Fibroblast of skin of right quadriceps (primary cell): ENCODE measurements around the gene STMN3.
A peak's percentile ranks its signal among the peaks of the same experiment; 100 is the strongest.
"Not testable (repeated sequence)": the region's sequence is repeated elsewhere in the genome, so short reads cannot be mapped to it uniquely, and the experiment has no call there.

Source experiments
- DNase-seq: peaks from one replicate; pipeline ENCODE4 v3.0.0-alpha.2; 2013

Gene STMN3

DNA sequence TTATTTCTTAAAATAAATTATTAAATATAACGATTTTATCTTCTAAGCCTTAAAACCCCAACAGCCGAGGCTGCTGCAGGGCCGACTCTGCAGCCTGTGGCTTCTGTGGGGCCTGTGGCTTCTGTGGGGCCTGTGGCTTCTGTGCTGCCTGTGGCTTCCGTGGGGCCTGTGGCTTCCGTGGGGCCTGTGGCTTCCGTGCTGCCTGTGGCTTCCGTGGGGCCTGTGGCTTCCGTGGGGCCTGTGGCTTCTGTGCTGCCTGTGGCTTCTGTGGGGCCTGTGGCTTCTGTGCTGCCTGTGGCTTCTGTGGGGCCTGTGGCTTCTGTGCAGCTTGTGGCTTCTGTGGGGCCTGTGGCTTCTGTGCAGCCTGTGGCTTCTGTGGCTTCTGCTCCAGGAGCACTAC is 51.5 kb downstream of the STMN3 start:
- not testable (repeated sequence) for DNase-seq

- no peak for DNase-seq
These were observed 53.7 kb downstream of the STMN3 start for GRCh38 chr20:63599396-63600050.

DNA sequence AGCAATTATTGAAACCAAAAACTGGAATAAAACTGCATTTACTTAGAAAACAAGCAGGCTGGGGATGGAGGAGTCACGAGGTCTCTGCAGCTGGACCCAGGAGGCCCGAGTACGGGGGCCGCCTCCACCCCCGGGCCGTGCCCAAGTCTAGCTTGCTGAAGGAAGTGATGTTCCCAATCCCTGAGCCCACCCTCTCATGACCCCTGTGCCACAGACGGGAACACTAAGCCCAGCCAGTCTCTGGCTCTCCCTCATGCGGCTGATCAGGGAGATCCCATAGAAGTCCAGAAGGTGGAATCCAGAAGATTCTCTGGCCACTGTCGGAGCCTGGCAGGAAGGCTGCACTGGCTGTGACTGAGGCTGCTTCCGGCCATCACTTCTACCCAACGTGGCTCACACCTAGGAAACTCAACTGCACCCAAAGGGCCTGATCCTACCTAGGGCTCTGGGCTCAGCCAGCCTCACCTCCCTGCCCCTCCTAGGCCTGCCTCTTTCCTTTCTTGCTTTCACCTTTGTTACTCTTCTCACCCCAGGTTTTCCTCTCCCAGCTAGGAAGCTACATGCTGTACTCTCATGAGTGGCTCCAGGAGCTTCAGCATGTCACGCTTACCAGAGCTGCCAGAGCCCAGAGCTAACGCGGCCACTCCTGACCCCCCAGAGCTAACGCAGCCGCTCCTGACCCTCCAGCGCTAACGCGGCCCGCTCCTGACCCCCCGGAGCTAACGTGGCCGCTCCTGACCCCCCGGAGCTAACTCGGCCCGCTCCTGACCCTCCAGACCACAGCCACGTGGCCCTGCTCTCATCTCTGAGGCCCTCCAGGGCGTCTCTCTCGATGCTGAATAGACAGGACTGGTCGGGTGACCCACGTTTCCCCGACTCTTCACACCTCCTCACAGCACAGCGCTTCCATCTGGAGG is 54.5 kb downstream of the STMN3 start:
- no peak for DNase-seq

- DNase-seq: no peak
These were observed 55.4 kb downstream of the STMN3 start for GRCh38 chr20:63597651-63598478.

DNA sequence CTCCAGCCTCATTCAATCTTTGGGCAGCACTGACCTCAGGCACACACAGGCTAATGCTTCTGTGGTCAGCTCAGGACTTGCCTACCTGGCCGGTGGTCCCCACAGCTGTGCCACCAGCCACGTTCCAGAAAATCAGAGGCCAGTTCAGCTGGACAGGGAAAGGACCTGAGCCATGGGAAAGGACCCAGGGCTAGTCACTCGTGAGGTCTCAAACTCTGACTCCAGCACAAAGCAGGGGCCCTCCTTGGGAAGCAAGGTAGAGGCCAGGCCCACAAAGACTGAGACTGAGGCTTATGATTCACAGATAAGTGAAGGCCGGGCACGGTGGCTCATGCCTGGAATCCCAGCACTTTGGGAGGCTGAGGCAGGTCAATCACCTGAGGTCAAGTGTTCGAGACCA is 56.8 kb downstream of the STMN3 start:
- no peak for DNase-seq

DNA sequence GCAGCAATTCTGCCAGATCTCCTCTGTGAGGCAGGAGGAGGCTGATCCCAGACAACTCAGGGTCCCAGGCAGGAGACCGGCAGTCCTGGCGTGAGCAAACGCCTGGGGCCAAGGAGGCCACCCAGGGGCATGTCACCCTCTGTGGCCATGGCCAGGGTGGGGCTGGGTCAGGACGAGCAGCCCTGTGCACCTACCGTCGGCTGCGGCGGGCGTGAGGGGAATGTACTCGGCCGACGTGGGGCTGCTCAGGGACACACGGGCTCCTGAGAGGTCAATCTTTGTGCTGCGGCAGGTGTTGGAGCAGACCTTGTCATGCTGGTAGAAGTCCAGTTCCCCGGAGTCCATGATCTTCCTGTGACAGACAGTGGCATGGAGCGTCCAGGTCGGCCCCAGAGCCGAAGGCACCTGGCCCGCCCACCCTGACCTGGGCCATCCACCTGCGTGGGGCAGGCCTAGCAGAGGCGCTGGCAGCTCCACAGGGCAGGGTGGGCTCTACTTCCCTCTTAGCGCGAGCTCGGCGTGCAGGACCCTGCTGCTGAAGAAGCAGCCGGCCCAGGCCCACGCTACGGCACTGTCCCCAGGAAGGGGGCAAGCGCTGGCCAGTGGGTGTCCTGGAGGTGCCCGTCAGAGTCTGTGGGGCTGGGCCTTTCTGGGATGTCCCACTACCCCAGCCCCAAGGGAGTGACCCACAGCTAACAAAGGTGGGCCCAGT is 57.7 kb downstream of the STMN3 start:
- no peak for DNase-seq

- peak; percentile 64 for DNase-seq
These were observed 59.1 kb downstream of the STMN3 start for GRCh38 chr20:63594043-63594561.

DNA sequence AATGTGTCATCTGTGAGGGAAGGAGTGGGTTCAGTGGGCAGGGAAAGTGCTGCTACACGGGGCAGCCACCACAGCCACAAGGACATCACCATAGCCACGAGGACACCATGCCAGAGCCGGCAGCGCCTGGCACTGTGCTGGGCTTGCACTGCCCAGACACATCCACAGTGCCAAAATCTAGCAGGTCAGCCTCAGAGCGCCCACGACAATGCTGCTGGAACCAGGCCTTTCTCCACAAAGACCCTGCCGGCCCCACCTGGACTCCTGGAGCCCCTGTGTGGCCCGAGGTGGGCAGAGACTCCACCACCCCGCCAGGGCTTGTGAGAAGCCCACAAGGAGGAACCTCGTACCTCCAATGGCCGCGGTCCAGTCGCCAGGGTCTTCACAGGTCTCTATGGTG is 60.6 kb downstream of the STMN3 start:
- DNase-seq: no peak

DNA sequence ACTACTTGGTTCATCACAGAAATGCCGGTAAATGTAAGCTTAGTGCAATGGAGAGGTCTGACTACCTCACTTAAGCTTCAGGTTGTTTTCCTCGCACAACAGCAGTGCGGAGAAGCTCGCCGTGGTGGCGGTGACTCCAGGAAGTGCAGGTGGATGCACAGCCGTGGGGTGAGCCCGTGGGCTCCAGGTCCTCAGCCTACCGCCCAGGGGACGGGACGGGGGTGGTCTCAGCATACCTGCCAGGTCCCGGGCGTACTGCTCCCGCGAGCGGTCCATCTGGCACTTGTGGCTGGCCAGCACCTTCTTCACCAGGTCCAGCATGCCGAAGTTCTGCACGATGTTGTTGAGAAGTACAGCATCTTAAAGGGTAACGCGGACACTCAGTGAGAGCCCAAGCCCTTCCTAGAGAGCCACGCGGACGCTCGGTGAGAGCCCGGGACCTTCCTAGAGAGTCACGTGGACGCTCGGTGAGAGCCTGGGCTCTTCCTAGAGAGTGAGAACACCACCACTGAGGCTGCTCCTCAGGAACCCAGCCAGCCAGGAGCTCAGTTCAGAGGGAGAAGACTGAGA is 61.4 kb downstream of the STMN3 start:
- no peak for DNase-seq

DNA sequence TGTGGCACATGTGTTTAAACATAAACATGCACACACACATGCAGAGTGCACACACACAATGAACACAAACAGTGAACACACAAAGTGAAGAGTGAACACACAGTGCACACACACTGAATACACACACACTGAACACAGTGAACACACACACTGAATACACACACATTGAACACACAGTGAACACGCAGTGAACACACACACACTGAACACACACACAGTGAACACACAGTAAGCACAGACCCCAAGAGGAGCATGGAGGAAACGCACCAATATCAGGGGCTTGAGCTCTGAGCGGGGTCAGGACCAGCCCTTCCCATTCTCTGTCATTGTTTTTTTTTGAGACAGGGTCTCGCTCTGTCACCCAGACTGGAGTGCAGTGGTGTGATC is 62.1 kb downstream of the STMN3 start:
- DNase-seq: no peak

GRCh38 chr20:63590218-63591146 is 62.7 kb downstream of the STMN3 start:
- no peak for DNase-seq
